ENCODE measurements around the gene PRCP.

- TF ChIP-seq POLR2A (IDR thresholded peaks at IDR 0.05; ENCODE audit: low read depth, low read length) = no peak
- no peak for TF ChIP-seq POLR2AphosphoS5 (IDR thresholded peaks at IDR 0.05; ENCODE audit: low read depth, low read length)
Measured at GRCh38 chr11:82848829-82849228, 51.4 kb downstream of the PRCP start.
